Naive B cell (primary cell): ENCODE results near the gene BNC2. TPM values are rescaled to one million over a fixed set of nuclear protein-coding genes. Genes with fewer than 3 reads are reported as not detected.

Experiments used
- ATAC-seq, 2 donors: fragments of 150-1000 bp; cut with Tn5 transposase; 2 replicates each; pipeline ENCODE4 v1.10.0; 2021; ENCODE audit warnings: low read depth in 2 of 2, mild to moderate bottlenecking in 2 of 2, moderate library complexity in 2 of 2
- DNase-seq: peaks from one replicate; pipeline ENCODE4 v3.0.0; 2022
- H3K27ac Mint-ChIP-seq, 6 donors: one replicate each; pipeline ENCODE4 v1.8.0; 2020 to 2022; ENCODE audit warnings: mild to moderate bottlenecking in 6 of 6, mixed read lengths in 6 of 6, moderate library complexity in 5 of 6, inconsistent platforms in 2 of 6
- H3K27me3 Mint-ChIP-seq, 3 donors: one replicate each; pipeline ENCODE4 v1.8.0; 2021 to 2022; ENCODE audit warnings: mixed read lengths in 3 of 3, mild to moderate bottlenecking in 1 of 3
- H3K36me3 Mint-ChIP-seq, 2 donors: one replicate each; pipeline ENCODE4 v1.8.0; 2020 to 2022; ENCODE audit warnings: mixed read lengths in 2 of 2, inconsistent platforms in 1 of 2, mild to moderate bottlenecking in 1 of 2
- H3K4me1 Mint-ChIP-seq, 3 donors: one replicate each; pipeline ENCODE4 v1.8.0; 2020 to 2022; ENCODE audit warnings: mixed read lengths in 3 of 3, inconsistent platforms in 1 of 3, mild to moderate bottlenecking in 1 of 3, moderate library complexity in 1 of 3
- H3K4me3 Mint-ChIP-seq, 8 donors: one replicate each; pipeline ENCODE4 v1.8.0; 2020 to 2022; ENCODE audit warnings: mild to moderate bottlenecking in 8 of 8, mixed read lengths in 8 of 8, moderate library complexity in 8 of 8, inconsistent platforms in 2 of 8
- H3K9me3 Mint-ChIP-seq, 7 donors: one replicate each; pipeline ENCODE4 v1.8.0; 2020 to 2022; ENCODE audit warnings: mixed read lengths in 7 of 7, mild to moderate bottlenecking in 5 of 7, inconsistent platforms in 2 of 7, moderate library complexity in 1 of 7
- polyA plus RNA-seq, 6 donors: library from polyadenylated mRNA; unstranded; fragments of 300-500 nt; fragmentation: Illumina TruSeq; gene quantifications; one replicate each; pipeline ENCODE4 v1.2.3, GENCODE V29; 2021; ENCODE audit warnings: low read depth in 6 of 6

BNC2 gene
- polyA plus RNA-seq, 6 donors from 2014 or later: not detected

GRCh38 chr9:16754662-16755061, 115.8 kb downstream of the BNC2 start:
- no peak overlapping the region for H3K4me3 Mint-ChIP-seq

GRCh38 chr9:16753256-16753655, 117.2 kb downstream of the BNC2 start:
- DNase-seq: no peak

More at GRCh38 chr9:16754662-16755061, 115.8 kb downstream of the BNC2 start:
- no peak for DNase-seq
- H3K27me3 Mint-ChIP-seq: no peaks in the 10 kb centered on the region
- no peaks in the 10 kb centered on the region for H3K4me1 Mint-ChIP-seq
- H3K9me3 Mint-ChIP-seq: peaks cover 0 to 11% (median 1%) of the 10 kb centered on the region in 7 donors
- ATAC-seq: no peak
- no peaks in the 10 kb centered on the region for H3K36me3 Mint-ChIP-seq
- H3K27ac Mint-ChIP-seq: no peak overlapping the region

GRCh38 chr9:16752601-16753000, 117.9 kb downstream of the BNC2 start:
- H3K9me3 Mint-ChIP-seq: peaks cover 0 to 11% (median 2%) of the 10 kb centered on the region in 7 donors
- no peak overlapping the region for H3K4me3 Mint-ChIP-seq
- no peaks in the 10 kb centered on the region for H3K27me3 Mint-ChIP-seq
- ATAC-seq (no peak), DNase-seq (no peak)
- no peaks in the 10 kb centered on the region for H3K36me3 Mint-ChIP-seq
- H3K27ac Mint-ChIP-seq: no peak overlapping the region
- H3K4me1 Mint-ChIP-seq: no peaks in the 10 kb centered on the region

More at GRCh38 chr9:16753256-16753655, 117.2 kb downstream of the BNC2 start:
- H3K4me1 Mint-ChIP-seq: no peaks in the 10 kb centered on the region
- H3K4me3 Mint-ChIP-seq: no peak overlapping the region
- no peaks in the 10 kb centered on the region for H3K36me3 Mint-ChIP-seq
- H3K27ac Mint-ChIP-seq: no peak overlapping the region
- peaks cover 0 to 16% (median 2%) of the 10 kb centered on the region in 7 donors for H3K9me3 Mint-ChIP-seq
- ATAC-seq: no peak
- H3K27me3 Mint-ChIP-seq: no peaks in the 10 kb centered on the region

- no peak overlapping the region for H3K27ac Mint-ChIP-seq
- ATAC-seq: no peak
- H3K9me3 Mint-ChIP-seq: peaks cover 0 to 11% (median 2%) of the 10 kb centered on the region in 7 donors
Observed at GRCh38 chr9:16750553-16750952, 119.9 kb downstream of the BNC2 start.

GRCh38 chr9:16745359-16745758, 125.1 kb downstream of the BNC2 start:
- no peaks in the 10 kb centered on the region for H3K36me3 Mint-ChIP-seq
- H3K27me3 Mint-ChIP-seq: no peaks in the 10 kb centered on the region
- H3K9me3 Mint-ChIP-seq: peaks cover 0 to 6% (median 2%) of the 10 kb centered on the region in 7 donors
- no peak overlapping the region for H3K4me3 Mint-ChIP-seq
- no peaks in the 10 kb centered on the region for H3K4me1 Mint-ChIP-seq
- H3K27ac Mint-ChIP-seq: no peak overlapping the region
- DNase-seq: no peak
- ATAC-seq: no peak

More at GRCh38 chr9:16750553-16750952, 119.9 kb downstream of the BNC2 start:
- Mint-ChIP-seq H3K27me3 (no peaks in the 10 kb centered on the region), H3K36me3 (no peaks in the 10 kb centered on the region), H3K4me1 (no peaks in the 10 kb centered on the region), H3K4me3 (no peak overlapping the region)
- no peak for DNase-seq

GRCh38 chr9:16744394-16744793, 126.1 kb downstream of the BNC2 start:
- H3K27ac Mint-ChIP-seq: no peak overlapping the region
- no peaks in the 10 kb centered on the region for H3K4me1 Mint-ChIP-seq
- H3K27me3 Mint-ChIP-seq: no peaks in the 10 kb centered on the region
- H3K4me3 Mint-ChIP-seq: no peak overlapping the region
- DNase-seq (no peak), ATAC-seq (no peak)
- no peaks in the 10 kb centered on the region for H3K36me3 Mint-ChIP-seq
- peaks cover 0 to 5% (median 4%) of the 10 kb centered on the region in 7 donors for H3K9me3 Mint-ChIP-seq

GRCh38 chr9:16743375-16743774, 127.1 kb downstream of the BNC2 start:
- no peak for ATAC-seq
- Mint-ChIP-seq H3K4me3 (no peak overlapping the region), H3K9me3 (peaks cover 0 to 4% (median 3%) of the 10 kb centered on the region in 7 donors), H3K36me3 (no peaks in the 10 kb centered on the region), H3K4me1 (no peaks in the 10 kb centered on the region), H3K27ac (no peak overlapping the region), H3K27me3 (no peaks in the 10 kb centered on the region)
- DNase-seq: no peak

- Mint-ChIP-seq H3K9me3 (peaks cover 0 to 4% (median 0%) of the 10 kb centered on the region in 7 donors), H3K4me3 (no peak overlapping the region), H3K36me3 (no peaks in the 10 kb centered on the region), H3K27me3 (peaks cover 0 to 5% (median 4%) of the 10 kb centered on the region in 3 donors), H3K27ac (no peak overlapping the region), H3K4me1 (no peaks in the 10 kb centered on the region)
- DNase-seq (no peak), ATAC-seq (no peak)
Observed at GRCh38 chr9:16735001-16735400, 135.5 kb downstream of the BNC2 start.

- H3K9me3 Mint-ChIP-seq: peaks cover 0 to 4% (median 0%) of the 10 kb centered on the region in 7 donors
- H3K27me3 Mint-ChIP-seq: peaks cover under 1 to 24% (median 22%) of the 10 kb centered on the region in 3 donors
- H3K27ac Mint-ChIP-seq: no peak overlapping the region
- ATAC-seq: no peak
- H3K4me3 Mint-ChIP-seq: no peak overlapping the region
- H3K4me1 Mint-ChIP-seq: no peaks in the 10 kb centered on the region
- no peak for DNase-seq
- H3K36me3 Mint-ChIP-seq: no peaks in the 10 kb centered on the region
Observed at GRCh38 chr9:16732546-16732945, 137.9 kb downstream of the BNC2 start.

GRCh38 chr9:16730162-16730561, 140.3 kb downstream of the BNC2 start:
- no peaks in the 10 kb centered on the region for H3K36me3 Mint-ChIP-seq
- H3K4me3 Mint-ChIP-seq: no peak overlapping the region
- ATAC-seq (no peak), DNase-seq (no peak)
- peaks cover 0 to 4% (median 0%) of the 10 kb centered on the region in 7 donors for H3K9me3 Mint-ChIP-seq
- no peaks in the 10 kb centered on the region for H3K4me1 Mint-ChIP-seq
- H3K27me3 Mint-ChIP-seq: peaks cover 19 to 44% (median 42%) of the 10 kb centered on the region in 3 donors
- H3K27ac Mint-ChIP-seq: no peak overlapping the region

GRCh38 chr9:16729651-16730050, 140.8 kb downstream of the BNC2 start:
- peaks cover 19 to 45% (median 42%) of the 10 kb centered on the region in 3 donors for H3K27me3 Mint-ChIP-seq
- no peak overlapping the region for H3K27ac Mint-ChIP-seq
- H3K9me3 Mint-ChIP-seq: peaks cover 0 to 4% (median 0%) of the 10 kb centered on the region in 7 donors

GRCh38 chr9:16728137-16728508, 142.3 kb downstream of the BNC2 start:
- Mint-ChIP-seq H3K27me3 (peaks cover 19 to 45% (median 42%) of the 10 kb centered on the region in 3 donors), H3K4me1 (no peaks in the 10 kb centered on the region), H3K9me3 (no peaks in the 10 kb centered on the region), H3K4me3 (peak overlapping the region in 1 of 8 donors; percentile 57), H3K27ac (no peak overlapping the region), H3K36me3 (no peaks in the 10 kb centered on the region)
- ATAC-seq (no peak), DNase-seq (no peak)

More at GRCh38 chr9:16729651-16730050, 140.8 kb downstream of the BNC2 start:
- DNase-seq (no peak), ATAC-seq (no peak)
- Mint-ChIP-seq H3K4me3 (no peak overlapping the region), H3K4me1 (no peaks in the 10 kb centered on the region), H3K36me3 (no peaks in the 10 kb centered on the region)

- Mint-ChIP-seq H3K4me1 (no peaks in the 10 kb centered on the region), H3K27me3 (peaks cover 19 to 45% (median 42%) of the 10 kb centered on the region in 3 donors), H3K4me3 (no peak overlapping the region), H3K27ac (no peak overlapping the region), H3K36me3 (no peaks in the 10 kb centered on the region), H3K9me3 (no peaks in the 10 kb centered on the region)
- DNase-seq: no peak
- no peak for ATAC-seq
Observed at GRCh38 chr9:16727452-16728136, 142.9 kb downstream of the BNC2 start.

- no peaks in the 10 kb centered on the region for H3K36me3 Mint-ChIP-seq
- H3K9me3 Mint-ChIP-seq: no peaks in the 10 kb centered on the region
- ATAC-seq: no peak
- no peaks in the 10 kb centered on the region for H3K4me1 Mint-ChIP-seq
- H3K4me3 Mint-ChIP-seq: peak overlapping the region in 1 of 8 donors; percentile 69
- no peak for DNase-seq
- no peak overlapping the region for H3K27ac Mint-ChIP-seq
- peaks cover 19 to 45% (median 42%) of the 10 kb centered on the region in 3 donors for H3K27me3 Mint-ChIP-seq
Observed at GRCh38 chr9:16726718-16727451, 143.6 kb downstream of the BNC2 start.
